ENCODE measurements around the gene SHLD2.
"Not testable (repeated sequence)": the region's sequence is repeated elsewhere in the genome, so short reads cannot be mapped to it uniquely, and the experiment has no call there.

DNA sequence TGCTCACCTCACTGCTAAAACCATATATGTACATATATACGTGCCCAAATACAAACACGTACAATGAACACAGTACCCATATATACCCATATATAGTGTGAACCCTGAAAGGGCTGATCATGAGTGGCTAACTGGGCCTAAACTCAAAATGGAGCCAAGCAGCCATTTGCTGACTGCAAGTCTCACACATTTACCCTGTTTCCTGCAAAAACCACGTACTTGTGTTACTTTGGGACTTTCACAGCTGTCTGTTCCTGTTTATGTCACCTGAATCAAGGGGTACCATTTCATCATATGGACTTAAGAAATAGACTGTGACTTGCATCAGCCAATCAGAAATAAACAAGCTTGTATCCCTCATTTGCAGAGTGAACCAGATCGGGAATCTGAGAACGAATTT lies 124.4 kb downstream of the SHLD2 start:
- TF ChIP-seq, protein P1, sequence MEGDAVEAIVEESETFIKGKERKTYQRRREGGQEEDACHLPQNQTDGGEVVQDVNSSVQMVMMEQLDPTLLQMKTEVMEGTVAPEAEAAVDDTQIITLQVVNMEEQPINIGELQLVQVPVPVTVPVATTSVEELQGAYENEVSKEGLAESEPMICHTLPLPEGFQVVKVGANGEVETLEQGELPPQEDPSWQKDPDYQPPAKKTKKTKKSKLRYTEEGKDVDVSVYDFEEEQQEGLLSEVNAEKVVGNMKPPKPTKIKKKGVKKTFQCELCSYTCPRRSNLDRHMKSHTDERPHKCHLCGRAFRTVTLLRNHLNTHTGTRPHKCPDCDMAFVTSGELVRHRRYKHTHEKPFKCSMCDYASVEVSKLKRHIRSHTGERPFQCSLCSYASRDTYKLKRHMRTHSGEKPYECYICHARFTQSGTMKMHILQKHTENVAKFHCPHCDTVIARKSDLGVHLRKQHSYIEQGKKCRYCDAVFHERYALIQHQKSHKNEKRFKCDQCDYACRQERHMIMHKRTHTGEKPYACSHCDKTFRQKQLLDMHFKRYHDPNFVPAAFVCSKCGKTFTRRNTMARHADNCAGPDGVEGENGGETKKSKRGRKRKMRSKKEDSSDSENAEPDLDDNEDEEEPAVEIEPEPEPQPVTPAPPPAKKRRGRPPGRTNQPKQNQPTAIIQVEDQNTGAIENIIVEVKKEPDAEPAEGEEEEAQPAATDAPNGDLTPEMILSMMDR (IDR thresholded peaks at IDR 0.05), result not testable (repeated sequence)
- TF ChIP-seq EP300 (IDR thresholded peaks at IDR 0.05), result not testable (repeated sequence)

All from ovary (tissue), 3 donors.